Lower lobe of right lung (tissue), 2 donors: ENCODE results near the gene CCDC57. TPM values are rescaled to one million over a fixed set of nuclear protein-coding genes. Genes with fewer than 3 reads are reported as not detected.

ENCODE experiments used
- ATAC-seq, 2 donors: fragments of 200-7000 bp; cut with Tn5 transposase; one replicate each; pipeline ENCODE4 v1.9.1; 2020 to 2022; ENCODE audit warnings: mild to moderate bottlenecking in 2 of 2, moderate library complexity in 2 of 2
- DNase-seq: peaks from one replicate; pipeline ENCODE4 v3.0.0-alpha.2; 2020
- H3K27ac ChIP-seq: fragments of 200-600 bp; one replicate; pipeline ENCODE4 v1.8.0; 2022
- H3K27me3 ChIP-seq: fragments of 200-600 bp; one replicate; pipeline ENCODE4 v1.8.0; 2022; ENCODE audit warnings: low read depth
- H3K36me3 ChIP-seq: fragments of 200-600 bp; one replicate; pipeline ENCODE4 v1.8.0; 2022; ENCODE audit warnings: mild to moderate bottlenecking
- H3K4me1 ChIP-seq: fragments of 200-600 bp; one replicate; pipeline ENCODE4 v1.8.0; 2022
- H3K4me3 ChIP-seq: fragments of 200-600 bp; one replicate; pipeline ENCODE4 v1.8.0; 2022; ENCODE audit warnings: mild to moderate bottlenecking
- H3K9me3 ChIP-seq: fragments of 200-600 bp; one replicate; pipeline ENCODE4 v1.8.0; 2022
- CTCF ChIP-seq: fragments of 200-600 bp; IDR thresholded peaks from one replicate; pipeline ENCODE4 v1.8.0; 2022; ENCODE audit warnings: antibody characterized with exemption, mild to moderate bottlenecking
- intact Hi-C: fragments of 100-400 bp; cut with DNase I; formaldehyde crosslinking; loops from one replicate; pipeline ENCODE4 v1.11.0; 2022
- total RNA-seq: library from RNA; stranded (reverse); fragmentation: NEBNext Ultra II Directional; extraction: Animal tissue kit (Norgen Biotek cat#: 25700); gene quantifications from one replicate; pipeline ENCODE4 v1.2.1, GENCODE V29; 2021
- donor health status: DM: no; HTN: yes; CAD: no; lungs with severe emphysema.

Gene CCDC57
- total RNA-seq, 1 donor from 2014 or later = 63.4 TPM

- Histone ChIP-seq H3K4me1 (peaks cover 34% of the 10 kb centered on the region), H3K4me3 (no peak overlapping the region), H3K9me3 (no peaks in the 10 kb centered on the region), H3K36me3 (peaks cover 69% of the 10 kb centered on the region), H3K27ac (no peak overlapping the region), H3K27me3 (no peaks in the 10 kb centered on the region)
- ATAC-seq (no peak), DNase-seq (no peak)
- TF ChIP-seq CTCF = no peak
- intact Hi-C loops = no loop called here
These were observed 158.2 kb downstream of the CCDC57 start for GRCh38 chr17:82054351-82055022.

GRCh38 chr17:82053556-82054263 is 158.9 kb downstream of the CCDC57 start:
- H3K9me3 ChIP-seq = no peaks in the 10 kb centered on the region
- ATAC-seq (no peak), DNase-seq (no peak)
- no peak overlapping the region for H3K27ac ChIP-seq
- no peaks in the 10 kb centered on the region for H3K27me3 ChIP-seq
- H3K36me3 ChIP-seq = peaks cover 69% of the 10 kb centered on the region
- peaks cover 37% of the 10 kb centered on the region for H3K4me1 ChIP-seq
- intact Hi-C loops = no loop called here
- no peak overlapping the region for H3K4me3 ChIP-seq
- TF ChIP-seq CTCF = no peak

DNA sequence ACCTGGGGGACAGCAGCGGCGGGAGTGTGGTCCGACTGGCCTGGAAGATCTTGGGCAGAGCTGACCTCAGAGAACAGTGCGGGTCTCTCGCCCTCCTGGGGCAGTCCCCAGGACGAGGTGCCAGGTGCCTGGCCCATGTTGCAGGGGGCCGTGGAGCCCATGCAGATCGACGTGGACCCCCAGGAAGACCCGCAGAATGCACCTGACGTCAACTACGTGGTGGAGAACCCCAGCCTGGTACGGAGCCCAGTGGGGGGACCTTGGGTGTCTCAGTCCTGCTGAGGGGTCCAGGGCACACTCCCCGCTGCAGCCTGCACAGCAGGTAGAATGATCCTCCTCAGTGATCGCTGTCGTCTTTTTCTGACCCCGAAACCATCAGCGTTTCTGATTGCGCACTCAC is 159.5 kb downstream of the CCDC57 start:
- Histone ChIP-seq H3K27ac (no peak overlapping the region), H3K4me3 (peak overlapping the region; percentile 86), H3K9me3 (no peaks in the 10 kb centered on the region), H3K27me3 (no peaks in the 10 kb centered on the region), H3K4me1 (peaks cover 37% of the 10 kb centered on the region), H3K36me3 (peaks cover 67% of the 10 kb centered on the region)
- DNase-seq (no peak), ATAC-seq (no peak)
- intact Hi-C loops = no loop called here
- TF ChIP-seq CTCF = no peak

- peak overlapping the region; percentile 74 for H3K27ac ChIP-seq
- ATAC-seq = no peak
These were observed 160.0 kb downstream of the CCDC57 start for GRCh38 chr17:82052638-82053059.

More at GRCh38 chr17:82052638-82053059, 160.0 kb downstream of the CCDC57 start:
- Histone ChIP-seq H3K4me1 (peaks cover 37% of the 10 kb centered on the region), H3K4me3 (peak overlapping the region; percentile 86), H3K27me3 (no peaks in the 10 kb centered on the region), H3K36me3 (peaks cover 66% of the 10 kb centered on the region), H3K9me3 (no peaks in the 10 kb centered on the region)
- DNase-seq = no peak
- intact Hi-C loops = no loop called here
- TF ChIP-seq CTCF = no peak
